ENCODE measurements around the gene TMEM169.

DNA sequence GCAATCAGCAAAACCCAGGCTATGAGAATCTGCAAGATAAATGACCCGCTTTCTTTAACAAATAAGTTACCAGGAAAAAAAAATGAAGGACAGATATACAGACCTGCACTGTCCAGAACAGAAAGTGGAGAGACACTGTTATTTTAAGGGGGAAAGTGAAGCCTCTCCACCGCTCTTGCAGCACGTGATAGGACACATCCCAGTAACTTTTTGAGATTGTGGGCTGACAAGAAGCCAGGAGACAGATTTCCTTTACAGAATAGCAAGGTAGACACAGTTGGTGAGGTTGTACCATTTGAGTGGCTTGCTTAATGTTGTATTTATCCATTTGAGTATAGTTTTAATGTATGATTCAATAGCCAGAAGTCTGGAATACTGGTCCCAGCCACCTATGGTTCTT lies 13.0 kb downstream of the TMEM169 start:
- no peak for TF ChIP-seq POLR2A (IDR thresholded peaks at IDR 0.05)
- TF ChIP-seq POLR2AphosphoS5 (IDR thresholded peaks at IDR 0.05) = no peak

Measured in transverse colon (tissue), 3 donors.